Measurements from ENCODE around the gene MYOM1.

The MYOM1 gene

GRCh38 chr18:3114026-3114425, 105.7 kb downstream of the MYOM1 start:
- no peak for DNase-seq

- DNase-seq, result no peak
These were observed 108.1 kb downstream of the MYOM1 start for GRCh38 chr18:3111523-3112240.

GRCh38 chr18:3110034-3110752, 109.6 kb downstream of the MYOM1 start:
- no peak for DNase-seq

GRCh38 chr18:3107740-3108151, 112.0 kb downstream of the MYOM1 start:
- no peak for DNase-seq

GRCh38 chr18:3104190-3105054, 115.3 kb downstream of the MYOM1 start:
- DNase-seq, result peak; percentile 66 to 67

- no peak for DNase-seq
These were observed 116.2 kb downstream of the MYOM1 start for GRCh38 chr18:3103576-3103975.

GRCh38 chr18:3102983-3103382, 116.8 kb downstream of the MYOM1 start:
- no peak for DNase-seq

GRCh38 chr18:3100498-3101132, 119.2 kb downstream of the MYOM1 start:
- no peak for DNase-seq

- DNase-seq, result no peak
These were observed 120.4 kb downstream of the MYOM1 start for GRCh38 chr18:3099327-3099726.

- no peak for DNase-seq
These were observed 122.7 kb downstream of the MYOM1 start for GRCh38 chr18:3097082-3097481.

- no peak for DNase-seq
These were observed 123.8 kb downstream of the MYOM1 start for GRCh38 chr18:3095921-3096320.

- DNase-seq, result no peak
These were observed 125.5 kb downstream of the MYOM1 start for GRCh38 chr18:3094338-3094684.

GRCh38 chr18:3093624-3094337, 126.0 kb downstream of the MYOM1 start:
- DNase-seq, result no peak

- DNase-seq, result no peak
These were observed 127.0 kb downstream of the MYOM1 start for GRCh38 chr18:3092727-3093126.

- no peak for DNase-seq
These were observed 130.2 kb downstream of the MYOM1 start for GRCh38 chr18:3089579-3089978.

- no peak for DNase-seq
These were observed 131.3 kb downstream of the MYOM1 start for GRCh38 chr18:3088449-3088848.

- DNase-seq, result no peak
These were observed 132.9 kb downstream of the MYOM1 start for GRCh38 chr18:3086871-3087270.

GRCh38 chr18:3085612-3086011, 134.2 kb downstream of the MYOM1 start:
- DNase-seq, result no peak

- DNase-seq, result no peak
These were observed 135.6 kb downstream of the MYOM1 start for GRCh38 chr18:3084206-3084605.

- no peak for DNase-seq
These were observed 136.0 kb downstream of the MYOM1 start for GRCh38 chr18:3083766-3084165.

GRCh38 chr18:3081584-3081991, 138.2 kb downstream of the MYOM1 start:
- no peak for DNase-seq

- DNase-seq, result no peak
These were observed 140.1 kb downstream of the MYOM1 start for GRCh38 chr18:3079653-3080052.
